Spinal cord (tissue), 10 donors: ENCODE results near the gene MORN4. TPM values are rescaled to one million over a fixed set of nuclear protein-coding genes. Genes with fewer than 3 reads are reported as not detected.

Experiments
- DNase-seq, 6 donors: peaks; one replicate each; pipeline versions ENCODE4 v3.0.0 to v3.0.0-alpha.2; 2013 to 2015; ENCODE audit warnings: low spot score in 6 of 6, low read depth in 4 of 6
- H3K27ac ChIP-seq: one replicate; pipeline ENCODE4 v1.5.1; 2013; ENCODE audit warnings: low read depth, low read length, control low read depth
- H3K27me3 ChIP-seq: one replicate; pipeline ENCODE4 v1.6.1; 2013; ENCODE audit warnings: low read length; ENCODE audit not compliant: control insufficient read depth, insufficient read depth
- H3K36me3 ChIP-seq: one replicate; pipeline ENCODE4 v1.6.1; 2013; ENCODE audit warnings: low read length; ENCODE audit not compliant: control insufficient read depth, insufficient read depth
- H3K4me1 ChIP-seq: one replicate; pipeline ENCODE4 v1.6.1; 2013; ENCODE audit warnings: low read length; ENCODE audit not compliant: control insufficient read depth, insufficient read depth
- H3K4me3 ChIP-seq: one replicate; pipeline ENCODE4 v1.5.1; 2013; ENCODE audit warnings: low read depth, low read length, control low read depth
- H3K9me3 ChIP-seq: one replicate; pipeline ENCODE4 v1.6.1; 2013; ENCODE audit warnings: low read length; ENCODE audit not compliant: control insufficient read depth, insufficient read depth
- WGBS: methylation state at CpG from one replicate; pipeline ENCODE4 v1.1.5; 2013; ENCODE audit warnings: missing lambda C conversion rate; ENCODE audit not compliant: insufficient coverage; 5-methylcytosine and 5-hydroxymethylcytosine counted together
- polyA plus RNA-seq, 2 donors: library from polyadenylated mRNA; unstranded; fragments of 120-200 nt; gene quantifications; one replicate each; pipeline ENCODE4 v1.2.1, GENCODE V29; 2013; ENCODE audit not compliant: insufficient read length in 2 of 2
- total RNA-seq, 2 donors: library from RNA; depleted of rRNA in 1 of 2; stranded (reverse); fragments of 120-200 nt in 1 of 2; fragments of >200 nt in 1 of 2; gene quantifications; one replicate each; pipeline versions ENCODE4 v1.2.3 to v1.2.4, GENCODE V29; 2013 to 2014
- donor health status: healthy.

Gene MORN4
- total and polyA plus RNA-seq, 4 donors: 19.2 to 45.7 (median 35.9) TPM

DNA sequence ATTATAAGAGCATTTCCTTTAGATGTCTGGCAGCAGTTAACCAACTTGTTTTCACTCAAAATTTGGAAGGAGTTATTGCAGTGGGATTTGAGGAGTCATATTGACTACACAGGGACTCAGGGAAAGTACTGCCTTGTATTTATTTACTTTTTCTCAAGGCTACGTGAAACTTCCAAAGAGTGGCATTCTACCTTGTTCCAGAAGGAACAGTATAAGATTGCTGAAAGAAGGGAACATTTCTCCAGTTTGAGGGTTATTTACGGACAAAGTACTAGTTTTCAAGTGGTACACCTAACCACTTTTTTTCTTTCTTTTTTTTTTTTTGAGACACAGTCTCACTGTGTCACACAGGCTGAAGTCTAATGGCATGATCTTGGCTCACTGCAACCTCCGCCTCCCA, 5.1 kb downstream of the MORN4 start:
- DNase-seq: no peak
- H3K4me3 ChIP-seq: no peak overlapping the region
- peaks cover 5% of the 10 kb centered on the region for H3K4me1 ChIP-seq
- no peaks in the 10 kb centered on the region for H3K9me3 ChIP-seq
- H3K27ac ChIP-seq: no peak overlapping the region
- H3K36me3 ChIP-seq: peaks cover 4% of the 10 kb centered on the region
- 100% methylated on average over 1 of the region's 3 CpGs for WGBS
- no peaks in the 10 kb centered on the region for H3K27me3 ChIP-seq

DNA sequence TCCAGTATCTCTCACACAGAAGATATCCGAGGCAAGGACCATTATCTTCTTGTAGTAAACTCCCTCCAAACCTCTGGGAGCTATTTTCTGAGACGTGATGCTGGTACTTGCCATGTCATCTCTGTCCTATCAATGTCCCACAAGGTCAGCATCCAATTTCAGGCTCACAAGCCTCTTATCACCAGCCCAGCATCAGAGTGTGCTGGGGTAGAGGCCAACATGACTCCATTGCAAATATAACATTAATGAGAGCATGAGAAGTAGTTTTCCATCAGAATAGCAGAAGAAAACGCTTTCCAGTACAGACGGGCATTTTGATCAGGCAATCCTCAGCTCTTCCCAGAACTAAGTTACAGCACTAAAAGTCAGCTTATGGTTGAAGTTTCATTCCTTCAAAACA, 5.6 kb downstream of the MORN4 start:
- WGBS: 73% methylated on average over 3 of the region's 4 CpGs
- H3K36me3 ChIP-seq: peaks cover 4% of the 10 kb centered on the region
- no peaks in the 10 kb centered on the region for H3K27me3 ChIP-seq
- peaks cover 5% of the 10 kb centered on the region for H3K4me1 ChIP-seq
- no peak overlapping the region for H3K27ac ChIP-seq
- no peak for DNase-seq
- H3K9me3 ChIP-seq: no peaks in the 10 kb centered on the region
- no peak overlapping the region for H3K4me3 ChIP-seq

DNA sequence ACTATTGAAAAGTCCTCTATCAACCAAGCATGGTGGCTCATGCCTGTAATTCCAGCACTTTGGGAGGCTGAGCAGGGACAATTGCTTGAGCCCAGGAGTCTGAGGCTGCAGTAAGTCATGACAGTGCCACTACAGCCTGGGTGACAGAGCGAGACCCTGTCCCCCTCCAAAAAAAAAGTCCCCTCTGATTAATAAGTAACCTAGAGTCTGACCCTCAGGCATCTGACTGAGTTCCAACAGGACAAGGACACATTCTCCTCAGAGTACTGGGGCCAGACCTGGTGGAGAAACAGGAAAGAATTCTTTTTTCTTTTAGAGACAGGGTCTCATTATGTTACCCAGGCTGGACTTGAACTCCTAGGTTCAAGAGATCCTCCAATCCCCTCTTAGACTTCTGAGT, 10.0 kb downstream of the MORN4 start:
- Histone ChIP-seq H3K4me1 (no peaks in the 10 kb centered on the region), H3K27me3 (no peaks in the 10 kb centered on the region), H3K36me3 (peaks cover 6% of the 10 kb centered on the region), H3K9me3 (no peaks in the 10 kb centered on the region), H3K27ac (no peak overlapping the region), H3K4me3 (no peak overlapping the region)
- DNase-seq: no peak
- WGBS: no CpG with 5 or more reads among the region's 1 CpG

DNA sequence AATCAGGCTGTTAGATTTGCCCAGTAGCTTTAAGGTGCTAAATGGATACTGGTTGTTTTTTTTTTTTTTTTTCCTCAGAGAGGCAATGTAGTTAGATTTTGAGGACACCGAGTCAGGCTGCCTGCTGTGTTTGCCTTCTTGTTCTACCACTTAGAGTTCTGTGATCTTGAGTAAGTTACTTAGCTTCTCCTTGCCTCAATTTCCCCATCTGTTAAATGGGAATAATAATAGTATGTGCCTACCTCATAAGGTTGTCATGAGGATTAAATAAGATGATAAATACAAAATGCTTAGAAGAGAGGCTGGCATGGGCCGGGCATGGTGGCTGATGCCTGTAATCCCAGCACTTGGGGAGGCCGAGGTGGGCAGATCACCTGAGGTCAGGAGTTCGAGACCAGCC, 14.6 kb downstream of the MORN4 start:
- Histone ChIP-seq H3K36me3 (peaks cover 18% of the 10 kb centered on the region), H3K27me3 (no peaks in the 10 kb centered on the region), H3K4me1 (no peaks in the 10 kb centered on the region), H3K27ac (no peak overlapping the region), H3K4me3 (no peak overlapping the region), H3K9me3 (no peaks in the 10 kb centered on the region)
- 100% methylated on average over 2 of the region's 4 CpGs for WGBS
- no peak for DNase-seq

DNA sequence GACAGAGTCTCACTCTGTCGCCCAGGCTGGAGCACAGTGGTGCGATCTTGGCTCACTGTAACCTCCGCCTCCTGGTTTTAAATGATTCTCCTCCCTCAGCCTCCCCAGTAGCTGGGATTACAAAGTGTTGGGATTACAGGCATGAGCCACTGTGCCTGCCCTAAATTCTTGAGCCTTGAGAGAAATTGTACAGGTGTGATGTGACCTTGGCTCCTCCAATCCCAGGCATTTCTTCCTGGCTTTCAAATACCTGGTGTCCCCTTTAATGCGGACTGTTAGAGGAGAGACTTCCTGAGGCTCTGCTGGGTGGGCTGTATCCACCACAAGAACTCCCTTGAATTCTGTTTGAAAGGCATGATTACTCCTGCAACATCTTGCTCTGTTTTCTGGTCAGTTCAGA, 15.0 kb downstream of the MORN4 start:
- 100% methylated on average over 1 of the region's 4 CpGs for WGBS
- H3K27me3 ChIP-seq: no peaks in the 10 kb centered on the region
- peaks cover 18% of the 10 kb centered on the region for H3K36me3 ChIP-seq
- DNase-seq: no peak
- H3K4me1 ChIP-seq: no peaks in the 10 kb centered on the region
- H3K9me3 ChIP-seq: no peaks in the 10 kb centered on the region
- no peak overlapping the region for H3K4me3 ChIP-seq
- no peak overlapping the region for H3K27ac ChIP-seq

DNA sequence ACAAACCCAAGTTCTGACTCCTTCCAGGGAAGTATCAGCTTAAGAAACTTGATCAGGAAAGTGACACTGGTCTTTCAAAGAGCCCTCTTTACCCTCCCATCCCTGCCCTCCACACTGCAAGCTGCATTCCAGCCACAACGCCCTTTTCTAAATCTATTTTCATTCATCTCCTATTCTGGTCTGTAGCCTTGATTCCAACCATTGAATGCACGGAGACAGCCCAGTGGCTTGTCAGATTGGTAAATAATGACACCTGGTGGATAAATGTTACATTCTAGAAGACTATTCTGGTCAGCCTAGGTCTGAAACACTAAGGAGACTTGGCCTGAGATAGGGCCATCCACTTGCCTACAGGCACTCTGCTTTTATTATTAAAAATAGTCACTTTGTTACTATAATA, 20.9 kb downstream of the MORN4 start:
- no peak overlapping the region for H3K4me3 ChIP-seq
- H3K36me3 ChIP-seq: peaks cover 19% of the 10 kb centered on the region
- no peaks in the 10 kb centered on the region for H3K27me3 ChIP-seq
- H3K4me1 ChIP-seq: no peaks in the 10 kb centered on the region
- no CpG with 5 or more reads among the region's 2 CpGs for whole genome bisulfite sequencing
- no peak overlapping the region for H3K27ac ChIP-seq
- H3K9me3 ChIP-seq: no peaks in the 10 kb centered on the region
- DNase-seq: peak in 2 of 6 donors; percentile 28 to 43

DNA sequence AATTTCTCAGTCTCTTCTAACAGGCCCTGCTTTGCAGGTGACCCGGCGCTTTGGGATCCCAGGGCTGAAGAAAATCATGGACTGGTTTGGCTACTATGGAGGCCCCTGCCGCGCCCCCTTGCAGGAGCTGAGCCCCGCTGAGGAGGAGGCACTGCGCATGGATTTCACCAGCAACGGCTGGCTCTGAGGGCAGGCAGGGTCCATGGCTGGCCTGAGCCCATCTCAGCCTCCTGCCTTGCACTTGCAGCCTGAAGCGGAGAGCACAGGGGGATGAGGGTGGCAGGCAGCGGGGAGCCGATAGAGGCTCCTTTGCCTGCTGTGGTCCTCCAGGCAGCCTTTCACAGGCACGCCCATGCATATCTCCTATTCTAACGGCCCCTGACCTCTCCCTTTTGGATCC, 21.8 kb downstream of the MORN4 start:
- WGBS: 89% methylated on average over 10 of the region's 12 CpGs

DNA sequence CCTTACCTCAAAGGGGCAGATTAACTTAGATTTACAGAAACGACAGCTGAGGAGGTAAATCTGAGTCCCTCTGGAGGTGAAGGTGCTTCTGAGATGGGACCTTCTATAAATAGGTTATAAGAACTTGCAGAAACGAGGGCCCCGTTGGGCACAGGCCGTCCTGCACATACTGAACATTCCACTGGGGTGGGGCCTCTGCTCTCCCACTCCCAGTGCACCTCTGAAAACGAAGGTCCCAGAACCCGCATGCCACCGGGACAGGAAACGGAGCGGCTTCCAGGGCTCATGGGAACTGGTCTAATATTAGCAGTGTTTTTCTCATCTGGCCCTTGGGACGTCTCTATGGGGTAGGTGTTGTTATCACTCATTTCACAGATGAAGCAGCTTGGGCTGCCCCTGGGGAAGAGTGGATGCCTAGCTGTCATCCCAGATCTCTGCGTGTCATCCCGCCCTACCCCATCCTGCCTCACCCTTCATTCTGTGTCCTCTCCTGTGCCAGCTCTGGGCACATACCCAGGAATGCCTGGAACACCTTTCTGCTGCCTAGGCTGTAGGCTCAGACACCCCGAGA, 24.2 kb downstream of the MORN4 start:
- H3K36me3 ChIP-seq: peaks cover 9% of the 10 kb centered on the region
- no peak overlapping the region for H3K27ac ChIP-seq
- H3K27me3 ChIP-seq: no peaks in the 10 kb centered on the region
- H3K4me3 ChIP-seq: no peak overlapping the region
- 84% methylated on average over 10 of the region's 13 CpGs for WGBS
- H3K9me3 ChIP-seq: no peaks in the 10 kb centered on the region
- peaks cover 5% of the 10 kb centered on the region for H3K4me1 ChIP-seq
- DNase-seq: no peak

More for the DNA sequence above, 21.8 kb downstream of the MORN4 start:
- peaks cover 19% of the 10 kb centered on the region for H3K36me3 ChIP-seq
- peaks cover 5% of the 10 kb centered on the region for H3K4me1 ChIP-seq
- H3K9me3 ChIP-seq: no peaks in the 10 kb centered on the region
- H3K27ac ChIP-seq: no peak overlapping the region
- H3K4me3 ChIP-seq: no peak overlapping the region
- no peaks in the 10 kb centered on the region for H3K27me3 ChIP-seq
- no peak for DNase-seq

DNA sequence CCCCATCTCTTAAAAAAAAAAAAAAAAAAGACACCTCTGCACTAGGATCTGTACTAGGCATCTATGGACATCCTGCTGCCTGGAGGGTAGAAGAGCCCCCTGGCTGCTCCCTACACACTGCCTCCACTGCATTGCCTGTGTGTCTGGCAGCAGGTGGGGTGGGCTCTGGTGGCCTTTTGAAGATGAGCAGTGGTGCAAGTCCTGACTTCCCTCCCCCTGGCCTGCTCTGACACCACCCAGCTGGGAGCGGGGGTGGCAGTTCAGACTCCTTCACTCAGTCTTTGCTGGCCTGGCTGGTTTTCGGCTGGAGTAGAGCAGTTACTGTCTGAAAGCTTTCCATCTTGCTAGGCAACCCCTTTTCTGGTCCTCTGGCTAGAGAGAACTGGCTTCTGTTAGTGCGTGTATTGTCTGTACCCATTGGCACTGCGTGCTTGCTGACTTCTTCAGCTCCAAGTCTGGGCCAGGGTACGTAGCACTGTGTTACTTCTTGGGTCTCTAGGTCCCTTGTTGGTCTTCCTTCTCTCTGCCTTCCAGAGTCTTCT, 26.1 kb downstream of the MORN4 start:
- Histone ChIP-seq H3K27me3 (no peaks in the 10 kb centered on the region), H3K4me1 (peaks cover 11% of the 10 kb centered on the region), H3K27ac (peak overlapping the region; percentile 57), H3K36me3 (peaks cover 9% of the 10 kb centered on the region), H3K4me3 (no peak overlapping the region), H3K9me3 (no peaks in the 10 kb centered on the region)
- DNase-seq: peak in 3 of 6 donors; percentile 26 to 73 (median 35)
- 53% methylated on average over 2 of the region's 5 CpGs for WGBS
